ENCODE results near the gene GSG1L.

GSG1L gene

GRCh38 chr16:28062261-28062846, 1.2 kb downstream of the GSG1L start:
- no peak for DNase-seq

GRCh38 chr16:28061352-28062101, 2.0 kb downstream of the GSG1L start:
- DNase-seq, result no peak

- no peak for DNase-seq
Observed at GRCh38 chr16:28059841-28060575, 3.5 kb downstream of the GSG1L start.

GRCh38 chr16:28058839-28059589, 4.5 kb downstream of the GSG1L start:
- no peak for DNase-seq

- DNase-seq, result no peak
Observed at GRCh38 chr16:28057949-28058348, 5.6 kb downstream of the GSG1L start.

GRCh38 chr16:28053461-28053860, 10.1 kb downstream of the GSG1L start:
- no peak for DNase-seq

- no peak for DNase-seq
Observed at GRCh38 chr16:28052274-28053128, 11.0 kb downstream of the GSG1L start.

- DNase-seq, result no peak
Observed at GRCh38 chr16:28051486-28051885, 12.0 kb downstream of the GSG1L start.

GRCh38 chr16:28042811-28043210, 20.7 kb downstream of the GSG1L start:
- no peak for DNase-seq

- DNase-seq, result no peak
Observed at GRCh38 chr16:28041615-28042014, 21.9 kb downstream of the GSG1L start.

- no peak for DNase-seq
Observed at GRCh38 chr16:28040039-28040438, 23.5 kb downstream of the GSG1L start.

GRCh38 chr16:28039493-28039892, 24.0 kb downstream of the GSG1L start:
- DNase-seq, result no peak

- DNase-seq, result no peak
Observed at GRCh38 chr16:28038409-28038808, 25.1 kb downstream of the GSG1L start.

- DNase-seq, result no peak
Observed at GRCh38 chr16:28035866-28036393, 27.6 kb downstream of the GSG1L start.

- DNase-seq, result no peak
Observed at GRCh38 chr16:28033870-28034269, 29.6 kb downstream of the GSG1L start.

GRCh38 chr16:28029387-28030002, 34.0 kb downstream of the GSG1L start:
- no peak for DNase-seq

GRCh38 chr16:28027055-28027454, 36.5 kb downstream of the GSG1L start:
- no peak for DNase-seq

- DNase-seq, result no peak
Observed at GRCh38 chr16:28025631-28026030, 37.9 kb downstream of the GSG1L start.

- no peak for DNase-seq
Observed at GRCh38 chr16:28019218-28019617, 44.3 kb downstream of the GSG1L start.

- no peak for DNase-seq
Observed at GRCh38 chr16:28014851-28015250, 48.7 kb downstream of the GSG1L start.

- DNase-seq, result no peak
Observed at GRCh38 chr16:28013878-28014277, 49.6 kb downstream of the GSG1L start.

- DNase-seq, result no peak
Observed at GRCh38 chr16:28013392-28013791, 50.1 kb downstream of the GSG1L start.
